Measurements from ENCODE around the gene MKNK1. TPM values are rescaled to one million over a fixed set of nuclear protein-coding genes. Genes with fewer than 3 reads are reported as not detected.

The MKNK1 gene
- total and polyA plus RNA-seq, 2 of the 8 experiments (the other 6 are each of a cell fraction or from before 2014, with no cell fraction given): 13.9 to 21.5 TPM

- H3K4me2 ChIP-seq (ENCODE audit: insufficient read depth in 1 of 2, low read depth in 2 of 2, low read length in 2 of 2): no peak overlapping the region
- H2BK120ac ChIP-seq (replicated peaks; ENCODE audit: low read depth, low read length): no peak overlapping the region
- H3K36me3 ChIP-seq (ENCODE audit: control insufficient read depth in 2 of 4, insufficient read depth in 4 of 4, low read length in 3 of 4): peaks cover 0 to 31% (median 13%) of the 10 kb centered on the region in 4 experiments; a peak in 6 of 8 replicates
- no peak overlapping the region for H2BK20ac ChIP-seq (ENCODE audit: low read length)
- no peaks in the 10 kb centered on the region for H3K79me1 ChIP-seq (ENCODE audit: low read depth, low read length)
- H4K91ac ChIP-seq (replicated peaks; ENCODE audit: insufficient read length, low read length): no peak overlapping the region
- H4K20me1 ChIP-seq (replicated peaks in 1 of 2; ENCODE audit: control insufficient read depth in 1 of 2, insufficient read depth in 2 of 2, low read length in 2 of 2): no peaks in the 10 kb centered on the region
- no peak overlapping the region for H4K8ac ChIP-seq (ENCODE audit: extremely low read depth, insufficient read depth, low read length)
- H3K4ac ChIP-seq (replicated peaks; ENCODE audit: insufficient read length, low read depth, low read length): no peak overlapping the region
- no peak overlapping the region for H2BK12ac ChIP-seq (ENCODE audit: low read depth, low read length)
- DNase-seq (ENCODE audit: low read depth in 1 of 2, low spot score in 2 of 2) (no peak), FAIRE-seq (no peak)
- H2BK5ac ChIP-seq (ENCODE audit: low read depth, low read length): no peak overlapping the region
- H3K23ac ChIP-seq (ENCODE audit: insufficient read length): no peak overlapping the region
- H3K9ac ChIP-seq (replicated peaks in 1 of 4; ENCODE audit: extremely low read depth in 1 of 4, low read depth in 3 of 4, low read length in 3 of 4): no peak overlapping the region
- no peak overlapping the region for H2AFZ ChIP-seq (ENCODE audit: low read length)
- no peaks in the 10 kb centered on the region for H3K9me3 ChIP-seq (ENCODE audit: insufficient read depth in 2 of 2, low read depth in 1 of 2, low read length in 1 of 2)
- H4K5ac ChIP-seq (ENCODE audit: insufficient read length, low read depth, low read length): no peak overlapping the region
- ChIA-PET CTCF (ENCODE audit: partially characterized antibody) (interaction anchor here (1.0 to 10.9 kb wide), 5 partner anchors 10 to 221 kb away, joined by 3 to 78 read pairs (median 3); partner anchors contain the start of gene MOB3C), POLR2A (ENCODE audit: partially characterized antibody) (interaction anchor here (0.7 to 2.9 kb wide), 5 partner anchors 9 to 55 kb away, joined by 3 to 10 read pairs (median 3); partner anchors contain the start of genes MKNK1 and MOB3C)
- H3K4me3 ChIP-seq (ENCODE audit: extremely low read depth in 1 of 4, insufficient read depth in 2 of 4, low read depth in 3 of 4, low read length in 4 of 4): no peak overlapping the region
- H3K14ac ChIP-seq (ENCODE audit: insufficient read length): no peak overlapping the region
- H3K27me3 ChIP-seq (replicated peaks in 1 of 4; ENCODE audit: control insufficient read depth in 3 of 4, extremely low read depth in 1 of 4, insufficient read depth in 3 of 4, low read length in 3 of 4): no peaks in the 10 kb centered on the region
- H2BK15ac ChIP-seq (ENCODE audit: low read length): no peak overlapping the region
- H2AK5ac ChIP-seq (ENCODE audit: low read depth, low read length): no peak overlapping the region
- H3K4me1 ChIP-seq (replicated peaks in 1 of 4; ENCODE audit: control insufficient read depth in 3 of 4, insufficient read depth in 4 of 4, low read length in 3 of 4): no peaks in the 10 kb centered on the region
- H3K23me2 ChIP-seq (ENCODE audit: low read depth, low read length): no peaks in the 10 kb centered on the region
- H3K18ac ChIP-seq (ENCODE audit: extremely low read depth, low read length): no peak overlapping the region
- H3K27ac ChIP-seq (ENCODE audit: low read depth, low read length): no peak overlapping the region
- no peaks in the 10 kb centered on the region for H3K79me2 ChIP-seq (ENCODE audit: control insufficient read depth in 1 of 2, insufficient read depth in 2 of 2, low read length in 2 of 2)
- 100% methylated on average over 2 of the region's 2 CpGs; no CpG with 5 or more reads in 1 of the 2 experiments for WGBS, 2 experiments (ENCODE audit: extremely low coverage in 1 of 2, insufficient coverage in 1 of 2, insufficient read length in 1 of 2, insufficient replicate concordance in 2 of 2, low coverage in 1 of 2, low lambda C conversion rate in 2 of 2, missing lambda C conversion rate in 1 of 2)
- no peak overlapping the region for H3K56ac ChIP-seq (replicated peaks; ENCODE audit: insufficient read length, low read depth, low read length)
These were observed 31.1 kb upstream of the MKNK1 start for GRCh38 chr1:46635205-46635604.

Measured in H1 (cell line).